ENCODE measurements around the gene MORN1.

Gene MORN1

GRCh38 chr1:2346691-2347408, 44.5 kb downstream of the MORN1 start:
- DNase-seq = no peak
- H3K27ac ChIP-seq = no peak overlapping the region
- H3K27me3 ChIP-seq (ENCODE audit: insufficient read depth, low read depth, severe bottlenecking) = no peaks in the 10 kb centered on the region
- H3K4me3 ChIP-seq (ENCODE audit: low read depth, low read length) = no peak overlapping the region
- H3K36me3 ChIP-seq = no peaks in the 10 kb centered on the region
- no peaks in the 10 kb centered on the region for H3K9me3 ChIP-seq (ENCODE audit: severe bottlenecking)
- TF ChIP-seq CTCF (IDR thresholded peaks at IDR 0.05; ENCODE audit: low read depth, low read length) = no peak

GRCh38 chr1:2345297-2346075, 45.9 kb downstream of the MORN1 start:
- TF ChIP-seq CTCF (IDR thresholded peaks at IDR 0.05; ENCODE audit: low read depth, low read length) = no peak
- Histone ChIP-seq H3K4me3 (ENCODE audit: low read depth, low read length) (no peak overlapping the region), H3K9me3 (ENCODE audit: severe bottlenecking) (no peaks in the 10 kb centered on the region), H3K27me3 (ENCODE audit: insufficient read depth, low read depth, severe bottlenecking) (no peaks in the 10 kb centered on the region), H3K36me3 (no peaks in the 10 kb centered on the region), H3K27ac (no peak overlapping the region)
- DNase-seq = no peak

GRCh38 chr1:2344744-2345296, 46.5 kb downstream of the MORN1 start:
- TF ChIP-seq CTCF (IDR thresholded peaks at IDR 0.05; ENCODE audit: low read depth, low read length) = no peak
- no peaks in the 10 kb centered on the region for H3K9me3 ChIP-seq (ENCODE audit: severe bottlenecking)
- H3K36me3 ChIP-seq = no peaks in the 10 kb centered on the region
- no peak overlapping the region for H3K27ac ChIP-seq
- DNase-seq = no peak
- H3K4me3 ChIP-seq (ENCODE audit: low read depth, low read length) = no peak overlapping the region
- H3K27me3 ChIP-seq (ENCODE audit: insufficient read depth, low read depth, severe bottlenecking) = no peaks in the 10 kb centered on the region

GRCh38 chr1:2344121-2344681, 47.2 kb downstream of the MORN1 start:
- H3K9me3 ChIP-seq (ENCODE audit: severe bottlenecking) = no peaks in the 10 kb centered on the region
- no peak for TF ChIP-seq CTCF (IDR thresholded peaks at IDR 0.05; ENCODE audit: low read depth, low read length)
- H3K27ac ChIP-seq = no peak overlapping the region
- no peaks in the 10 kb centered on the region for H3K36me3 ChIP-seq
- no peak overlapping the region for H3K4me3 ChIP-seq (ENCODE audit: low read depth, low read length)
- no peak for DNase-seq
- no peaks in the 10 kb centered on the region for H3K27me3 ChIP-seq (ENCODE audit: insufficient read depth, low read depth, severe bottlenecking)

GRCh38 chr1:2343023-2343935, 48.1 kb downstream of the MORN1 start:
- no peaks in the 10 kb centered on the region for H3K9me3 ChIP-seq (ENCODE audit: severe bottlenecking)
- no peaks in the 10 kb centered on the region for H3K27me3 ChIP-seq (ENCODE audit: insufficient read depth, low read depth, severe bottlenecking)
- H3K27ac ChIP-seq = no peak overlapping the region
- TF ChIP-seq CTCF (IDR thresholded peaks at IDR 0.05; ENCODE audit: low read depth, low read length) = no peak
- H3K36me3 ChIP-seq = no peaks in the 10 kb centered on the region
- no peak overlapping the region for H3K4me3 ChIP-seq (ENCODE audit: low read depth, low read length)
- no peak for DNase-seq
